Psoas muscle (tissue), 8 donors: Measurements from ENCODE around the gene SLC29A1. TPM values are rescaled to one million over a fixed set of nuclear protein-coding genes. Genes with fewer than 3 reads are reported as not detected.

Source experiments
- ATAC-seq, 4 donors: fragments of 200-7000 bp; cut with Tn5 transposase; one replicate each; pipeline ENCODE4 v1.9.1; 2020; ENCODE audit warnings: moderate library complexity in 3 of 4, mild to moderate bottlenecking in 2 of 4
- DNase-seq, 2 donors: peaks; one replicate each; pipeline ENCODE4 v3.0.0-alpha.2; 2020
- H3K27ac ChIP-seq: fragments of 200-600 bp; one replicate; pipeline ENCODE4 v1.8.0; 2022
- H3K27me3 ChIP-seq, 3 donors: fragments of 200-600 bp in 1 of 3; one replicate each; pipeline versions ENCODE4 v1.6.1 to v1.8.0; 2013 to 2022; ENCODE audit warnings: low read length in 2 of 3, mild to moderate bottlenecking in 2 of 3, moderate library complexity in 1 of 3; ENCODE audit not compliant: insufficient read depth in 3 of 3
- H3K36me3 ChIP-seq, 2 donors: fragments of 200-600 bp in 1 of 2; one replicate each; pipeline versions ENCODE4 v1.6.1 to v1.8.0; 2013 to 2022; ENCODE audit warnings: low read depth in 1 of 2, mild to moderate bottlenecking in 1 of 2, moderate library complexity in 1 of 2; ENCODE audit not compliant: insufficient read depth in 1 of 2
- H3K4me1 ChIP-seq: fragments of 200-600 bp; one replicate; pipeline ENCODE4 v1.8.0; 2022
- H3K4me3 ChIP-seq: fragments of 200-600 bp; one replicate; pipeline ENCODE4 v1.8.0; 2022; ENCODE audit warnings: mild to moderate bottlenecking
- H3K9me3 ChIP-seq: fragments of 200-600 bp; one replicate; pipeline ENCODE4 v1.8.0; 2022
- WGBS, 3 donors: extraction: QIAGEN DNeasy Blood & Tissue Kit; methylation state at CpG; one replicate each; pipeline versions ENCODE4 v1.1.6 to v1.1.7; 2013; 5-methylcytosine and 5-hydroxymethylcytosine counted together
- intact Hi-C, 2 donors: fragments of 100-400 bp; cut with DNase I; formaldehyde crosslinking; loops; one replicate each; pipeline versions ENCODE4 v1.11.0 to v1.14.2; 2022
- polyA plus RNA-seq, 3 donors: library from polyadenylated mRNA; stranded (reverse); fragments of 200-250 nt; gene quantifications; one replicate each; pipeline ENCODE4 v1.2.3, GENCODE V29; 2013
- total RNA-seq, 4 donors: library from RNA; stranded (reverse); fragmentation: NEBNext Ultra II Directional in 2 of 4; extraction: Animal tissue kit (Norgen Biotek cat#: 25700) in 2 of 4; gene quantifications; one replicate each; pipeline versions ENCODE4 v1.2.1 to v1.2.4, GENCODE V29; 2021 to 2023
- TF ChIP-seq, protein P1 (sequence below): fragments of 200-600 bp; IDR thresholded peaks from one replicate; pipeline ENCODE4 v1.8.0; 2022; ENCODE audit warnings: antibody characterized with exemption
- donor health status: healthy with polysubstance abuse.
- donor health status: DM: no; HTN: no; CAD: no; lungs with moderate emphysema.
- donor health status: Bipolar disorder and iron deficiency.
- donor health status: healthy.
- donor health status: DM: yes; HTN: yes; CAD: no.
- donor health status: DM: no; HTN: no; CAD: no.
- donor health status: DM: no; HTN: no; CAD: no.
- donor health status: DM: yes; HTN: yes; CAD: no.

Gene SLC29A1
- total and polyA plus RNA-seq, 7 donors = 29.1 to 80.7 (median 39.7) TPM

DNA sequence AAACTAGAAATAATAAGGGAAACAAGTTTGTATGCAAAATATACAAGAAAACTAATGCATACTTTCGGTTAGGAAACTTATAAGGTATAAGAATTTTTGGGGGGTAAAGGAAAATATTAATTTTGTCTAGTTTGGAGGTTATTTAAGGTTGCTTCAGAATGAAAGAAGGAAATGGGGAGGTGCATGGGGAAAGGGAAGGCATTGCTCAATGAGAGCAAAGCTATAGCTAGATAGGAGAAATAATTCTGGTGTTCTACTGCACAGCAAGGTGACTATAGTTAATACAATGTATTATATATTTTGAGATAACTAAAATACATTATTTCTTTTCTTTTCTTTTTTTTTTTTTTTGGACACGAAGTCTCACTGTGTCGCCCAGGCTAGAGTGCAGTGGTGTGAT, 12.1 kb upstream of the SLC29A1 start:
- Histone ChIP-seq H3K9me3 (no peaks in the 10 kb centered on the region), H3K36me3 (no peaks in the 10 kb centered on the region), H3K4me3 (no peak overlapping the region), H3K27ac (no peak overlapping the region), H3K27me3 (no peaks in the 10 kb centered on the region), H3K4me1 (peaks cover 5% of the 10 kb centered on the region)
- TF ChIP-seq, protein P1, sequence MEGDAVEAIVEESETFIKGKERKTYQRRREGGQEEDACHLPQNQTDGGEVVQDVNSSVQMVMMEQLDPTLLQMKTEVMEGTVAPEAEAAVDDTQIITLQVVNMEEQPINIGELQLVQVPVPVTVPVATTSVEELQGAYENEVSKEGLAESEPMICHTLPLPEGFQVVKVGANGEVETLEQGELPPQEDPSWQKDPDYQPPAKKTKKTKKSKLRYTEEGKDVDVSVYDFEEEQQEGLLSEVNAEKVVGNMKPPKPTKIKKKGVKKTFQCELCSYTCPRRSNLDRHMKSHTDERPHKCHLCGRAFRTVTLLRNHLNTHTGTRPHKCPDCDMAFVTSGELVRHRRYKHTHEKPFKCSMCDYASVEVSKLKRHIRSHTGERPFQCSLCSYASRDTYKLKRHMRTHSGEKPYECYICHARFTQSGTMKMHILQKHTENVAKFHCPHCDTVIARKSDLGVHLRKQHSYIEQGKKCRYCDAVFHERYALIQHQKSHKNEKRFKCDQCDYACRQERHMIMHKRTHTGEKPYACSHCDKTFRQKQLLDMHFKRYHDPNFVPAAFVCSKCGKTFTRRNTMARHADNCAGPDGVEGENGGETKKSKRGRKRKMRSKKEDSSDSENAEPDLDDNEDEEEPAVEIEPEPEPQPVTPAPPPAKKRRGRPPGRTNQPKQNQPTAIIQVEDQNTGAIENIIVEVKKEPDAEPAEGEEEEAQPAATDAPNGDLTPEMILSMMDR = no peak
- 91 to 92% (median 92%) methylated on average over 3 of the region's 3 CpGs for WGBS, 3 donors
- intact Hi-C loops = no loop called here
- DNase-seq (no peak), ATAC-seq (no peak)

DNA sequence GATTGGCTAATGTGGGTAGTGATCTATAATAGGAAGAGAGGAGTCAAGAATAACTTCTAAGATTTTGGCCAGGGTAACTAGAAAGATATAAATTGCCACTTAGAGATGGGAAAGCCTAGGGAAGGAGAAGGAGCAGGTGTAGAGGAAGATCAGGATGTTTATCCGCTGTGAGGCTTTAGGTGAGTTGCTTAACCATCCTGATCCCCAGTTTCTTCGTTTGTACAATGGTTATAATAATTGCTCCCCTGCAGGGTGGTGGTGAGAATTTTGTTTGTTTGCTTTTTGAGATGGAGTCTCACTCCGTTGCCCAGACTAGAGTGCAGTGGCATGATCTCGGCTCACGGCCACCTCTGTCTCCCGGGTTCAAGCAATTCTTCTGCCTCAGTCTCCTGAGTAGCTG, 9.1 kb upstream of the SLC29A1 start:
- 94 to 95% (median 95%) methylated on average over 6 of the region's 6 CpGs for WGBS, 3 donors
- Histone ChIP-seq H3K27ac (no peak overlapping the region), H3K4me3 (no peak overlapping the region), H3K36me3 (no peaks in the 10 kb centered on the region), H3K9me3 (no peaks in the 10 kb centered on the region), H3K27me3 (no peaks in the 10 kb centered on the region), H3K4me1 (peaks cover 29% of the 10 kb centered on the region)
- TF ChIP-seq, protein P1 = no peak
- DNase-seq (no peak), ATAC-seq (no peak)
- intact Hi-C loops = no loop called here

DNA sequence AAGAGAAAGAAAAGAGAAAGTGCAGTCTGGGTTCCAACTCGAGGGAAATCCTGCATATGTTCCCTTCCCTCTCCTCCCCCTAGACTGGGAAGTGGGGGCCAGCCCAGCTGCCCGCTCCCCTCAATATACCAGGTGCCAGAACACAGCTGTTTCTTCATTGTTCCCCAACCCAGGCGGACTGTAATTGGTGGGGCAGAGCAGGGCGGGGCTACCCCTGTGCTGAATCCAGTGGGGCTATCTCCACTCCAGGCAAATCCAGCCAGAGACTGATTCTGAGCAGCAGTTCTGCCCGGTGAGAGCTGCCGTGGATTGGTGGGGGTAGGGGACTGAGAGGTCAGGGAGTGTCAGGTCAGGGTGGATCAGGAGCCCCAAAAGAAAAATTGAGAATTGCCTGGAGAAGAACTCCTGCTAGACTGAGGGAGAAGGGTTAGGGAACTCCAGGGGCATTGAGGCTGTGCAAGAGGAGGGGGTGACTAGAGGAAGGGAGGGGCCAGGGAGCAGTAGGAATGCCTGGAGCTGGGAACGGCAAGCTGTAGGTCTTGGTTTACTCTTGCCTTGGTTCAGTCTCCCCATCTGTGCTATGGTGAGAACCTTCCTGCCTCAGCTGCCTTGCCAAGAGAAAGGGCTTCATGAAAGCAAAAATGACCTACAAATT, 6.6 kb upstream of the SLC29A1 start, which contains the start of gene MYMX:
TSS of gene MYMX (plus strand) at position 250 of the 655 bp plus-strand sequence. CDS start 546 bp downstream, outside the sequence.
- 30 to 43% (median 36%) methylated on average over 7 of the region's 7 CpGs for WGBS, 3 donors
- ATAC-seq = no peak
- no peaks in the 10 kb centered on the region for H3K36me3 ChIP-seq
- TF ChIP-seq, protein P1 = no peak
- DNase-seq = no peak
- H3K27ac ChIP-seq = peak within 1 kb of the TSS; percentile 87
- intact Hi-C loops = loop anchor here in 1 of 2 donors (5.0 kb wide), 2 partner anchors 35 to 115 kb away; no protein-coding TSS in a partner anchor
- H3K4me1 ChIP-seq = peaks cover 35% of the 10 kb centered on the region
- no peak within 1 kb of the TSS for H3K4me3 ChIP-seq
- H3K9me3 ChIP-seq = no peaks in the 10 kb centered on the region
- no peaks in the 10 kb centered on the region for H3K27me3 ChIP-seq

DNA sequence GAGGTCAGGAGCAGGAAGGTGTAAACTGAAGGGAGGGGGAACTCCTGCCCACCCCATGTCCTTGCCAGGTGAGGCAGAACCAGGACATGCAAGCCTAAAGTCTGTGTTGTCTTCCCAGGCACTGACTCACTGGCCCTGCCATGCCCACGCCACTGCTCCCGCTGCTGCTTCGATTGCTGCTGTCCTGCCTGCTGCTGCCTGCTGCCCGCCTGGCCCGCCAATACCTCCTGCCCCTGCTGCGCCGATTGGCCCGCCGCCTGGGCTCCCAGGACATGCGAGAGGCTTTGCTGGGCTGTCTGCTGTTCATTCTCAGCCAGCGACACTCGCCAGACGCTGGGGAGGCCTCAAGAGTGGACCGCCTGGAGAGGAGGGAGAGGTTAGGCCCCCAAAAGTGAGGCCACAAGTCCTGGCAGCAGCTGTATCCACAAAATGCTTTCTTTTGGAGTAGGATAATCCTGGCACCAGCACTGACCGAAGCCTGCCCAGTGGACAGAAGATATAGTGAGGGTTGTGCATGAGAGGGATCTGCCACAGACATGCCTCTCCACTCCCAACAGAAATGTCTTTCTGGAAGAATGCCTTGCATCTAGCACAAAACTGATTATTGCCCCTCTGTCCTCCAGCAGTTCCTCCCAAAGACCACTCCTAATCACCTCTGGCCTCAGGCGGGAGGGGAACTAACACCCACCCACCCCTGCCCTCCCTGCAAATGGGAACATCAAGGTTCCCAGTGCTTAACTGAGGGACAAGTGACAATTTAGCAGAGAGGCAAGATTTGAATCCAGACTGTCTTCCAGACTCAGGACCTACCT, 5.9 kb upstream of the SLC29A1 start:
- intact Hi-C loops = loop anchor here in 1 of 2 donors (5.0 kb wide), 2 partner anchors 35 to 115 kb away; no protein-coding TSS in a partner anchor
- H3K27ac ChIP-seq = peak overlapping the region; percentile 87
- peak; percentile 49 to 68 (median 62) for ATAC-seq
- H3K36me3 ChIP-seq = no peaks in the 10 kb centered on the region
- peaks cover 37% of the 10 kb centered on the region for H3K4me1 ChIP-seq
- DNase-seq = peak; percentile 73 to 89
- no peaks in the 10 kb centered on the region for H3K27me3 ChIP-seq
- TF ChIP-seq, protein P1 = no peak
- WGBS, 3 donors = 23 to 43% (median 33%) methylated on average over 14 to 16 of the region's 16 CpGs
- H3K4me3 ChIP-seq = no peak overlapping the region
- no peaks in the 10 kb centered on the region for H3K9me3 ChIP-seq
